SK-N-SH (cell line): Measurements from ENCODE around the gene RCSD1. TPM values are rescaled to one million over a fixed set of nuclear protein-coding genes. Genes with fewer than 3 reads are reported as not detected.

Experiments
- CTCF ChIA-PET: fragments of 300-600, 350-600 bp; formaldehyde crosslinking; extraction: SDS; loops from one replicate; lab custom pipeline; 2021; lab: Yijun Ruan, JAX
- POLR2A ChIA-PET: fragments of 350-600 bp; sonication (Branson Sonifier 250); formaldehyde crosslinking; extraction: SDS; loops from one replicate; lab custom pipeline; 2020; ENCODE audit warnings: antibody characterized with exemption, inconsistent platforms; lab: Yijun Ruan, JAX
- DNase-seq: peaks from one replicate; pipeline ENCODE4 v3.0.0; 2012
- H2AFZ ChIP-seq: fragments of 200-600 bp; sonication (generic); 2 replicates; pipeline ENCODE4 v1.8.1; 2016; ENCODE audit warnings: antibody characterized with exemption, mild to moderate bottlenecking, low read depth
- H3F3A ChIP-seq: fragments of 200-600 bp; sonication (generic); replicated peaks from 2 replicates; pipeline ENCODE3; 2016; ENCODE audit warnings: antibody characterized with exemption, mild to moderate bottlenecking; ENCODE audit not compliant: insufficient read depth
- H3K27ac ChIP-seq, 2 experiments: fragments of 200-500 bp in 1 of 2; fragments of 200-600 bp in 1 of 2; sonication (Bioruptor generic) in 1 of 2; sonication (generic), shearing (Covaris generic) in 1 of 2; 2 replicates each; pipeline versions ENCODE4 v1.5.1 to v1.6.1; 2014 to 2016; ENCODE audit warnings: low read depth in 2 of 2, inconsistent platforms in 1 of 2, low read length in 1 of 2, mild to moderate bottlenecking in 1 of 2, mixed read lengths in 1 of 2
- H3K27me3 ChIP-seq: fragments of 200-600 bp; sonication (generic), shearing (Covaris generic); 2 replicates; pipeline ENCODE4 v1.6.1; 2016; ENCODE audit warnings: mixed run types; ENCODE audit not compliant: insufficient read depth
- H3K36me3 ChIP-seq, 2 experiments: fragments of 200-500 bp in 1 of 2; fragments of 200-600 bp in 1 of 2; sonication (Bioruptor generic) in 1 of 2; sonication (generic) in 1 of 2; replicated peaks in 1 of 2; 2 replicates each; pipeline versions ENCODE3 to v1.5.1; 2014 to 2016; ENCODE audit warnings: low read length in 1 of 2, mild to moderate bottlenecking in 1 of 2; ENCODE audit not compliant: insufficient read depth in 2 of 2, control insufficient read depth in 1 of 2
- H3K4me1 ChIP-seq, 2 experiments: fragments of 200-500 bp in 1 of 2; fragments of 200-600 bp in 1 of 2; sonication (Bioruptor generic) in 1 of 2; sonication (generic), shearing (Covaris generic) in 1 of 2; 2 replicates each; pipeline versions ENCODE4 v1.5.1 to v1.6.1; 2014 to 2016; ENCODE audit warnings: low read depth in 1 of 2, low read length in 1 of 2, mixed run types in 1 of 2; ENCODE audit not compliant: insufficient read depth in 2 of 2, control insufficient read depth in 1 of 2
- H3K4me2 ChIP-seq: fragments of 200-600 bp; sonication (generic), shearing (Covaris generic); 2 replicates; pipeline ENCODE4 v1.6.1; 2017; ENCODE audit warnings: mixed run types
- H3K4me3 ChIP-seq, 2 experiments: fragments of 200-500 bp in 1 of 2; fragments of 200-600 bp in 1 of 2; sonication (Bioruptor generic) in 1 of 2; sonication (generic), shearing (Covaris generic) in 1 of 2; 2 replicates each; pipeline versions ENCODE4 v1.5.1 to v1.8.1; 2014 to 2016; ENCODE audit warnings: low read depth in 2 of 2, inconsistent platforms in 1 of 2, low read length in 1 of 2, mild to moderate bottlenecking in 1 of 2, mixed read lengths in 1 of 2, moderate library complexity in 1 of 2
- H3K79me2 ChIP-seq: fragments of 200-600 bp; sonication (generic); 2 replicates; pipeline ENCODE4 v1.8.1; 2017; ENCODE audit warnings: mild to moderate bottlenecking; ENCODE audit not compliant: insufficient read depth
- H3K9ac ChIP-seq: fragments of 200-600 bp; sonication (generic); 2 replicates; pipeline ENCODE4 v1.6.1; 2017; ENCODE audit warnings: mixed run types
- H3K9me2 ChIP-seq: fragments of 200-600 bp; sonication (generic); 2 replicates; pipeline ENCODE4 v1.6.1; 2017; ENCODE audit warnings: mixed run types
- H3K9me3 ChIP-seq: fragments of 200-600 bp; sonication (generic); 2 replicates; pipeline ENCODE4 v1.6.1; 2017; ENCODE audit warnings: mixed run types, mild to moderate bottlenecking, moderate library complexity
- H4K20me1 ChIP-seq: fragments of 200-600 bp; sonication (generic); 2 replicates; pipeline ENCODE4 v1.6.1; 2017; ENCODE audit warnings: mild to moderate bottlenecking, mixed run types; ENCODE audit not compliant: insufficient read depth
- CHD2 ChIP-seq: fragments of 150-350 bp; IDR thresholded peaks from 2 replicates; pipeline ENCODE4 v1.6.1; 2018; ENCODE audit warnings: low read length; ENCODE audit not compliant: partially characterized antibody
- CTCF ChIP-seq: fragments of 200-600 bp; sonication (generic); IDR thresholded peaks from 2 replicates; pipeline ENCODE4 v1.6.1; 2017; ENCODE audit warnings: antibody characterized with exemption, mild to moderate bottlenecking, moderate library complexity
- EP300 ChIP-seq, 2 experiments: IDR thresholded peaks; 2 replicates each; pipeline versions ENCODE4 v1.4.0 to v1.6.1; 2012; ENCODE audit warnings: borderline replicate concordance in 1 of 2, low read depth in 1 of 2, low read length in 1 of 2
- EZH2phosphoT487 ChIP-seq: fragments of 200-600 bp; sonication (generic); IDR thresholded peaks from 2 replicates; pipeline ENCODE4 v1.6.1; 2017; ENCODE audit warnings: low read depth, mixed run types, mild to moderate bottlenecking, antibody characterized with exemption, moderate library complexity, borderline replicate concordance
- FOSL2 ChIP-seq: IDR thresholded peaks from 2 replicates; pipeline ENCODE4 v1.4.0; 2012; ENCODE audit warnings: low read depth, mild to moderate bottlenecking, moderate library complexity, borderline replicate concordance
- FOXJ3 ChIP-seq: sonication (generic); formaldehyde crosslinking; IDR thresholded peaks from 2 replicates; pipeline ENCODE4 v1.5.1; 2020; ENCODE audit warnings: mild to moderate bottlenecking, missing genetic modification reagents
- FOXM1 ChIP-seq: IDR thresholded peaks from 2 replicates; pipeline ENCODE4 v1.4.0; 2012; ENCODE audit warnings: low read depth, mild to moderate bottlenecking
- GABPA ChIP-seq: IDR thresholded peaks from 2 replicates; pipeline ENCODE4 v1.4.0; 2012; ENCODE audit warnings: low read depth, mild to moderate bottlenecking
- GATA2 ChIP-seq: sonication (generic); formaldehyde crosslinking; IDR thresholded peaks from 2 replicates; pipeline ENCODE4 v1.5.0; 2020; ENCODE audit warnings: mild to moderate bottlenecking, missing genetic modification reagents
- IRF3 ChIP-seq: fragments of 150-350 bp; IDR thresholded peaks from 2 replicates; pipeline ENCODE4 v1.6.1; 2016; ENCODE audit warnings: mild to moderate bottlenecking, low read depth, low read length
- NRF1 ChIP-seq: IDR thresholded peaks from 2 replicates; pipeline ENCODE4 v1.6.1; 2012; ENCODE audit warnings: low read depth, mild to moderate bottlenecking, low read length
- PBX3 ChIP-seq: IDR thresholded peaks from 2 replicates; pipeline ENCODE4; 2012
- RAD21 ChIP-seq: IDR thresholded peaks from 2 replicates; pipeline ENCODE4 v1.6.1; 2012; ENCODE audit warnings: mild to moderate bottlenecking, low read length
- RCOR1 ChIP-seq: fragments of 150-350 bp; IDR thresholded peaks from 2 replicates; pipeline ENCODE4 v1.6.1; 2017; ENCODE audit warnings: antibody characterized with exemption, low read length
- RFX5 ChIP-seq: IDR thresholded peaks from 2 replicates; pipeline ENCODE4 v1.6.1; 2012; ENCODE audit warnings: mild to moderate bottlenecking, improper control_type of control experiment, low read length
- SMC3 ChIP-seq: IDR thresholded peaks from 2 replicates; pipeline ENCODE4 v1.6.1; 2012; ENCODE audit warnings: low read depth, low read length, improper control_type of control experiment
- TAF1 ChIP-seq: IDR thresholded peaks from 2 replicates; pipeline ENCODE4 v1.6.1; 2012; ENCODE audit warnings: low read depth, mild to moderate bottlenecking, low read length, moderate library complexity, borderline replicate concordance
- USF1 ChIP-seq: IDR thresholded peaks from 2 replicates; pipeline ENCODE4 v1.4.0; 2012; ENCODE audit warnings: low read depth, borderline replicate concordance
- USF2 ChIP-seq: fragments of 150-350 bp; IDR thresholded peaks from 2 replicates; pipeline ENCODE4 v1.6.1; 2017; ENCODE audit warnings: antibody characterized with exemption, low read length, low read depth, borderline replicate concordance
- ZBTB33 ChIP-seq: IDR thresholded peaks from 2 replicates; pipeline ENCODE4 v1.4.0; 2012; ENCODE audit warnings: low read depth, borderline replicate concordance
- WGBS: methylation state at CpG from one replicate; pipeline ENCODE4 v1.1.6; 2017; ENCODE audit warnings: low lambda C conversion rate; 5-methylcytosine and 5-hydroxymethylcytosine counted together
- polyA plus RNA-seq, 3 experiments: library from polyadenylated mRNA; depleted of rRNA; stranded (reverse); fragments of >200 nt; gene quantifications; 2 replicates each; pipeline ENCODE4 v1.2.3, GENCODE V29; 2012

RCSD1 gene
- polyA plus RNA-seq, 1 of the 3 experiments (the other 2 are of a cell fraction): 0.02 TPM

GRCh38 chr1:167716000-167716271, 85.9 kb downstream of the RCSD1 start:
- POLR2A ChIA-PET: interaction anchor here (0.6 kb wide), 1 partner anchor 169 kb away, joined by 4 read pairs; no protein-coding TSS in a partner anchor
- CTCF ChIA-PET: interaction anchor here (0.6 to 1.7 kb wide), 5 partner anchors 25 to 366 kb away, joined by 3 to 7 read pairs (median 4); no protein-coding TSS in a partner anchor
- Histone ChIP-seq H3K9me2 (no peaks in the 10 kb centered on the region), H3K27ac (peak overlapping the region; percentile 70 to 71; a peak in 2 of 4 replicates), H3K4me1 (peaks cover 1 to 7% of the 10 kb centered on the region in 2 experiments; a peak in 2 of 4 replicates), H3K79me2 (no peaks in the 10 kb centered on the region), H3K9ac (peak overlapping the region; percentile 66), H3K36me3 (no peaks in the 10 kb centered on the region), H4K20me1 (no peaks in the 10 kb centered on the region), H3K27me3 (peaks cover 8% of the 10 kb centered on the region; the same call in 1 of the 2 replicates), H3K9me3 (no peaks in the 10 kb centered on the region), H3F3A (peaks cover 7% of the 10 kb centered on the region), H3K4me3 (peak overlapping the region; percentile 76 to 83), H3K4me2 (peak overlapping the region; percentile 84), H2AFZ (peak overlapping the region; percentile 97)
- DNase-seq: no peak
- TF ChIP-seq NRF1: no peak
- no peak for TF ChIP-seq EZH2phosphoT487
- no peak for TF ChIP-seq CTCF
- no peak for TF ChIP-seq TAF1
- TF ChIP-seq FOXJ3 (CRISPR knock-in tag): no peak
- TF ChIP-seq RAD21: no peak
- no peak for TF ChIP-seq GATA2 (CRISPR knock-in tag)
- TF ChIP-seq FOXM1: no peak
- TF ChIP-seq ZBTB33: no peak
- WGBS: under 1% methylated on average over 4 of the region's 4 CpGs

- no peak overlapping the region for H3K4me2 ChIP-seq
- POLR2A ChIA-PET: no interaction called here
These were observed 87.3 kb downstream of the RCSD1 start for GRCh38 chr1:167717351-167717750.

More at GRCh38 chr1:167717351-167717750, 87.3 kb downstream of the RCSD1 start:
- H3K27ac ChIP-seq: no peak overlapping the region
- TF ChIP-seq RFX5 (no peak), RCOR1 (no peak), GATA2 (CRISPR knock-in tag) (no peak), FOSL2 (no peak), EP300 (IDR thresholded peaks at IDR 0.05; ENCODE audit: borderline replicate concordance in 1 of 2, low read depth in 1 of 2, low read length in 1 of 2) (no peak), SMC3 (no peak), IRF3 (no peak), CHD2 (no peak), PBX3 (no peak), USF2 (no peak), FOXJ3 (CRISPR knock-in tag) (no peak), USF1 (no peak), GABPA (no peak)
- H3K27me3 ChIP-seq: peaks cover 8% of the 10 kb centered on the region; the same call in 1 of the 2 replicates
- no peaks in the 10 kb centered on the region for H3K9me2 ChIP-seq
- H3K36me3 ChIP-seq: no peaks in the 10 kb centered on the region
- H2AFZ ChIP-seq: no peak overlapping the region
- peaks cover 6% of the 10 kb centered on the region; the same call in 1 of the 2 replicates for H3K79me2 ChIP-seq
- H3F3A ChIP-seq: peaks cover 7% of the 10 kb centered on the region
- no peak for DNase-seq
- peaks cover 6 to 12% of the 10 kb centered on the region in 2 experiments; a peak in 3 of 4 replicates for H3K4me1 ChIP-seq
- no peaks in the 10 kb centered on the region for H4K20me1 ChIP-seq
- 81% methylated on average over 3 of the region's 3 CpGs for WGBS
- no peak overlapping the region for H3K4me3 ChIP-seq
- no peak overlapping the region for H3K9ac ChIP-seq
- CTCF ChIA-PET: interaction anchor here (1.4 to 1.7 kb wide), 3 partner anchors 13 to 365 kb away, joined by 3 to 7 read pairs (median 5); no protein-coding TSS in a partner anchor
- no peaks in the 10 kb centered on the region for H3K9me3 ChIP-seq
